Peyer's patch (tissue), 4 donors: Measurements from ENCODE around the gene ZDHHC3.

Experiments
- POLR2A ChIP-seq, 2 donors: fragments of 450-650 bp; IDR thresholded peaks; one replicate each; pipeline ENCODE4 v1.5.1; 2017; ENCODE audit warnings: antibody characterized with exemption in 2 of 2, mild to moderate bottlenecking in 2 of 2, moderate library complexity in 2 of 2
- TF ChIP-seq, protein P1 (sequence below), 6 experiments: fragments of 450-650 bp in 4 of 6; fragments of 200-600 bp in 2 of 6; sonication (generic) in 1 of 6; IDR thresholded peaks; one replicate each; pipeline ENCODE4 v1.5.1; 2017 to 2019; ENCODE audit warnings: antibody characterized with exemption in 6 of 6, mild to moderate bottlenecking in 3 of 6, moderate library complexity in 1 of 6

DNA sequence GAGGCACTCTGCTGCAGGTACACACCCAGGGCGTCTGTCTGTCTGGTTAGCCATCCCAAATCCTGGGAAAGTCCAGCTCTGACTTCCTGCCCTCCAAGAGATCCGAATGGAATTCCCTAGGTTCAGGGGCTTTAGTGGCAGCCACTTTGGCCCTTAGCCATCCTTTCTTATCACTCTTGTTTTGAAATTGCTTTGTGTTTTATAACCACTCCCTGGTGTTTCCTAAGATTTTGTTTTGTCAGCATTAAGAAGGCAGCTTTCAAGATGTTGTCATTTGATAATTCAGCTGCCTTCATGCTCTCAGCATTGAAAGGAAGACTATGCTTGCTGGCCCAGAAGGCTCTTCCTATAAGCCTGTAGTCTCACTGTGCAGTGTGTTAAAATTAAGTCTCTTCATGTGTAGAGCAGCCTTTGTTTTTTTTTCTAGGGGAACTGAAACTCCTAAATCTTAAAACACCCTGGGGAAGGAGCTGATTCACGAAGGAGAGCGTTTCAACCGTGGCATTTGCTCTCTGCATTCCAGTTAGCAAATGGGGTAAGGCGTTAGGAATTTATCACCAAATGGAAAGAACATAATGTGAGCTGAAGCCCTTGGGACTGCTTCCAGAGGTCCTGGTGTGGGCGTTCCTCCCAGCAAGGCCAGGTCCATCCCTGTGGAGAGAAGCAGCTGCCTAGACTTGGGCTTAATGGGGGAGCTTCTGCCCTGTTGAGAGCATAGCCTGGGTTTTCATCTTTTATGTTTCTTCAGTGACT is 36.0 kb upstream of the ZDHHC3 start:
- TF ChIP-seq, protein P1, sequence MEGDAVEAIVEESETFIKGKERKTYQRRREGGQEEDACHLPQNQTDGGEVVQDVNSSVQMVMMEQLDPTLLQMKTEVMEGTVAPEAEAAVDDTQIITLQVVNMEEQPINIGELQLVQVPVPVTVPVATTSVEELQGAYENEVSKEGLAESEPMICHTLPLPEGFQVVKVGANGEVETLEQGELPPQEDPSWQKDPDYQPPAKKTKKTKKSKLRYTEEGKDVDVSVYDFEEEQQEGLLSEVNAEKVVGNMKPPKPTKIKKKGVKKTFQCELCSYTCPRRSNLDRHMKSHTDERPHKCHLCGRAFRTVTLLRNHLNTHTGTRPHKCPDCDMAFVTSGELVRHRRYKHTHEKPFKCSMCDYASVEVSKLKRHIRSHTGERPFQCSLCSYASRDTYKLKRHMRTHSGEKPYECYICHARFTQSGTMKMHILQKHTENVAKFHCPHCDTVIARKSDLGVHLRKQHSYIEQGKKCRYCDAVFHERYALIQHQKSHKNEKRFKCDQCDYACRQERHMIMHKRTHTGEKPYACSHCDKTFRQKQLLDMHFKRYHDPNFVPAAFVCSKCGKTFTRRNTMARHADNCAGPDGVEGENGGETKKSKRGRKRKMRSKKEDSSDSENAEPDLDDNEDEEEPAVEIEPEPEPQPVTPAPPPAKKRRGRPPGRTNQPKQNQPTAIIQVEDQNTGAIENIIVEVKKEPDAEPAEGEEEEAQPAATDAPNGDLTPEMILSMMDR (IDR thresholded peaks at IDR 0.05) = no peak
- no peak for TF ChIP-seq POLR2A (IDR thresholded peaks at IDR 0.05)
